Activated CD4-positive, alpha-beta T cell treated with anti-CD3 and anti-CD28 coated beads, Interleukin-2, amount 10 ng/mL, durations not matched to agents 24 days and 14 days (primary cell): ENCODE results near the gene MRTFB. TPM values are rescaled to one million over a fixed set of nuclear protein-coding genes. Genes with fewer than 3 reads are reported as not detected.
A peak's percentile ranks its signal among the peaks of the same experiment; 100 is the strongest.
"Not testable (repeated sequence)": the region's sequence is repeated elsewhere in the genome, so short reads cannot be mapped to it uniquely, and the experiment has no call there.

ENCODE experiments used
- DNase-seq: peaks from one replicate; pipeline ENCODE4 v3.0.0; 2022
- H3K27ac Mint-ChIP-seq: one replicate; pipeline ENCODE4 v1.8.0; 2022; ENCODE audit warnings: mild to moderate bottlenecking, mixed read lengths
- H3K27me3 Mint-ChIP-seq: one replicate; pipeline ENCODE4 v1.8.0; 2022; ENCODE audit warnings: mixed read lengths
- H3K36me3 Mint-ChIP-seq: one replicate; pipeline ENCODE4 v1.8.0; 2022; ENCODE audit warnings: low read depth, mild to moderate bottlenecking, mixed read lengths
- H3K4me1 Mint-ChIP-seq: one replicate; pipeline ENCODE4 v1.8.0; 2021; ENCODE audit warnings: mixed read lengths
- H3K4me3 Mint-ChIP-seq: one replicate; pipeline ENCODE4 v1.8.0; 2022; ENCODE audit warnings: mild to moderate bottlenecking, moderate library complexity, mixed read lengths
- H3K9me3 Mint-ChIP-seq: one replicate; pipeline ENCODE4 v1.8.0; 2021; ENCODE audit warnings: mixed read lengths
- intact Hi-C: fragments of 100-400 bp; cut with micrococcal nuclease; formaldehyde crosslinking; loops from one replicate; pipeline ENCODE4 v1.15.1; 2023
- total RNA-seq: library from RNA; stranded (reverse); gene quantifications from 2 replicates; pipeline ENCODE4 v1.2.3, GENCODE V29; 2022

Gene MRTFB
- 13.1 and 15.0 TPM in 2 replicates for total RNA-seq

- Mint-ChIP-seq H3K9me3 (no peaks in the 10 kb centered on the region), H3K27me3 (no peaks in the 10 kb centered on the region), H3K4me3 (peak within 1 kb of the TSS; percentile 91), H3K27ac (peak within 1 kb of the TSS; percentile 82), H3K4me1 (peaks cover 10% of the 10 kb centered on the region), H3K36me3 (no peaks in the 10 kb centered on the region)
- intact Hi-C loops, result loop anchor here (5.0 to 10.0 kb wide), 2 partner anchors 124 to 149 kb away; partner anchors contain the start of gene ERCC4
- DNase-seq, result peak; percentile 95
Observed at GRCh38 chr16:14070877-14071575, at the start of gene MRTFB. TSS of gene MRTFB (plus strand) at chr16:14071319. CDS start at chr16:14140607, 69,288 bp downstream.

DNA sequence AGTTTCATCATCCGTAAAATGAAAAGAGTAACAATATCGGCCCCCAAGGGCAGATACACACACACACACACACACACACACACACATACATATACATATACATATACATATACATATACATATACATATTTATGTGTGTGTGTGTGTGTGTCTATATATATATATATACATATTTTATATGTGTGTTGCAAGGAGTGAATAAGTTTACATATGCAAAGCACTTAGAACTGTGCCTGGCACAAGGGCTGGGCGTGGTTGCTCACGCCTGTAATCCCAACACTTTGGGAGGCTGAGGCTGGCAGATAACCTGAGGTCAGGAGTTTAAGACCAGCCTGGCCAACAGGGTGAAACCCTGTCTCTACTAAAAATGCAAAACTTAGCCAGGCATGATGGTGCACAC, 47.6 kb upstream of the MRTFB start:
- intact Hi-C loops, H3K36me3 Mint-ChIP-seq, H3K27ac Mint-ChIP-seq, H3K27me3 Mint-ChIP-seq, H3K4me1 Mint-ChIP-seq, H3K9me3 Mint-ChIP-seq, H3K4me3 Mint-ChIP-seq, DNase-seq: not testable (repeated sequence)

DNA sequence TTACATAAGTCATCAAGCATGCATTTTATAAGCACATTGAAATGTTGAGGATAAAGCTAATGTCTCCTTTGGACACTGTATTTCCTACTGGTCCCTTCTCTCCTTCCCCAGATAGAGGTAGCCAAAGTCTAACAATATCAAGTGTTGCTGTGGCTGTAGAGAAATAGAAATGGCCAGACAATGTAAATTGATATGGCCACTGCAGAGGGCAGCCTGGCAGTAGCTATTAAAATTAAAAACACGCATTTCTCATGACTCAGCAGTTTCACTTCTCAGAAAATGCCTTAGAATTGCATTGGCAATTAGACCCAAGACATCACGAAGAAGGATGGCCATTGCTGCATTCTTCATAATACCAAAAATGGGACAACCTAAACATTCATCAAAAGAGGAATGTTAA, 46.8 kb upstream of the MRTFB start:
- Mint-ChIP-seq H3K36me3 (no peaks in the 10 kb centered on the region), H3K27me3 (no peaks in the 10 kb centered on the region), H3K4me3 (no peak overlapping the region), H3K27ac (no peak overlapping the region), H3K4me1 (no peaks in the 10 kb centered on the region), H3K9me3 (no peaks in the 10 kb centered on the region)
- DNase-seq, result no peak
- intact Hi-C loops, result no loop called here

DNA sequence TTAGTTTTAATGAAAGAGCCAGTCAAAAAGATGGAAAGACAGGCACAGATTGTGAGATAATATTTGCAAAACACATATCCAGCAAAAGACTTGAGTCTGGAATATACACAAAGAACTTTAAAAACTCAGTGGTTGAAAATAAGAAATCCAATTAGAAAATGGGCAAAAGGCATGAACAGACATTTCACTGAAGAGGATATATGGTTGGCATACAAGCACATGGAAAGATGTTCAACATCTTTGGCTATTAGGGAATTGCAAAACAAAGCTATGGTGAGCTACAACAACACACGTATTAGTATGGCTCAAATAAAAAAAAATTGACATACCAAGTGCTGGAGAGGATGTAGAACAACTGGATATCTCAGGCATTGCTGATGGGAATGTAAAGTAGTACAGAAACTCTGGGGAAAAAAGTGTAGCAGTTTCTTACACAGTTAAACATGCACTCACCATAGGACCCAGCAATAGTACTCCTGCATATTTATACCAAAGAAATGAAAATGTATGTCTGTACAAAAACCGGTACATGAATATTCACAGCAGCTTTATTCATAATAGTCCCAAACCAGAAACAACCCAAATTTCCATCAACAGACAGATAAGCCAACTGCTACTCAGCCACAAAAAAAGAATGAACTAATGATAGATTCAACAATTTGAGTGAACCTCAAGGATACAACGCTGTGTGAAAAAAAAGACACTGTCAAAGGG, 44.4 kb upstream of the MRTFB start:
- no peak overlapping the region for H3K27ac Mint-ChIP-seq
- no peaks in the 10 kb centered on the region for H3K9me3 Mint-ChIP-seq
- no peaks in the 10 kb centered on the region for H3K36me3 Mint-ChIP-seq
- no peaks in the 10 kb centered on the region for H3K4me1 Mint-ChIP-seq
- H3K4me3 Mint-ChIP-seq, result no peak overlapping the region
- no peak for DNase-seq
- intact Hi-C loops, result no loop called here
- H3K27me3 Mint-ChIP-seq, result no peaks in the 10 kb centered on the region

DNA sequence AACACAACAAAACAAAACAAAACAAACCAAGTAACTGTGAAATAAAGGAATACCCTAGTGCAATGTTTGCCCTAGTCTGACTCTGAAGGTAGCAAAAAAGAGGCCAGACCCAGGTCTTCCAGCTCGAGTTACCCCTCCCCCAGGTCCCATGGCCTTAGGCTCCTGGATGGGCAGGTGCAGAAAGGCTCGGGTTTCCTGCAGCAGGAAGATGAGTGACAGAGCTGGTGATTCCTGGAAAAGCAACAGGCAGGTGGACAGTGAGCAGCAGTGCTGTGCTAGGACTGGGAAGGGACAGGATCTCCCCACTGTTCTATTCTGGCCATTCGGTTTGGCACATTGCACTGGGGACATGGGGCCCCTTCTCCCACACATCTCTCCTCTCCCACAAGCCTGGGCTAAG, 42.9 kb upstream of the MRTFB start:
- Mint-ChIP-seq H3K9me3 (no peaks in the 10 kb centered on the region), H3K36me3 (no peaks in the 10 kb centered on the region)
- intact Hi-C loops, result no loop called here

DNA sequence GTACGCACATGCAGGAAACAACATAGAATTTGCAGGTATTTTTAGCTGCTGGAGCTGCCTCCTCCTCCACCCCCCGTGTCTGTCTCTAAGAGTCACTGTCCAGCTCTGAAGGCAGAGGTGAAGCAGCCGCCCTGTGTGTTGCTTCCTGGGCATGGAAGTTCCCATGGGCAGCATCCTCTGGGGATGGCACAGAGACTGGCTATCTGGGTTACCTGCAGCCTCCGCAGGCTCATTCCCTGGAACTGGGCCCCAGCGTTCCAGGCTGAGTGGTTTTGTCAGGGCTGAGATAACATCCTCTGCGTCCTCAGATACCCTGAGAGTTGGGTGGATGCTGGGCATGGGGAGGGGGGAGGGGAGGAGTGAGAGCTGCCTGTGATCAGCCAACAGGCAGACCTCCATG, 41.5 kb upstream of the MRTFB start:
- no peaks in the 10 kb centered on the region for H3K9me3 Mint-ChIP-seq
- intact Hi-C loops, result no loop called here
- H3K4me1 Mint-ChIP-seq, result no peaks in the 10 kb centered on the region
- no peak overlapping the region for H3K27ac Mint-ChIP-seq
- H3K4me3 Mint-ChIP-seq, result no peak overlapping the region
- no peaks in the 10 kb centered on the region for H3K27me3 Mint-ChIP-seq
- no peak for DNase-seq
- H3K36me3 Mint-ChIP-seq, result no peaks in the 10 kb centered on the region

More for the DNA sequence above, 42.9 kb upstream of the MRTFB start:
- no peak overlapping the region for H3K27ac Mint-ChIP-seq
- DNase-seq, result no peak
- no peak overlapping the region for H3K4me3 Mint-ChIP-seq
- no peaks in the 10 kb centered on the region for H3K27me3 Mint-ChIP-seq
- H3K4me1 Mint-ChIP-seq, result no peaks in the 10 kb centered on the region

GRCh38 chr16:14035092-14035491, 36.0 kb upstream of the MRTFB start:
- Mint-ChIP-seq H3K27ac (no peak overlapping the region), H3K4me3 (no peak overlapping the region), H3K36me3 (no peaks in the 10 kb centered on the region), H3K9me3 (no peaks in the 10 kb centered on the region), H3K27me3 (no peaks in the 10 kb centered on the region), H3K4me1 (no peaks in the 10 kb centered on the region)
- intact Hi-C loops, result no loop called here
- DNase-seq, result no peak

GRCh38 chr16:14036889-14037288, 34.2 kb upstream of the MRTFB start:
- no peaks in the 10 kb centered on the region for H3K4me1 Mint-ChIP-seq
- H3K27ac Mint-ChIP-seq, result no peak overlapping the region
- no peak for DNase-seq
- no peaks in the 10 kb centered on the region for H3K27me3 Mint-ChIP-seq
- no peak overlapping the region for H3K4me3 Mint-ChIP-seq
- intact Hi-C loops, result no loop called here
- H3K9me3 Mint-ChIP-seq, result no peaks in the 10 kb centered on the region
- no peaks in the 10 kb centered on the region for H3K36me3 Mint-ChIP-seq

GRCh38 chr16:14037960-14038359, 33.2 kb upstream of the MRTFB start:
- Mint-ChIP-seq H3K27ac (no peak overlapping the region), H3K9me3 (no peaks in the 10 kb centered on the region), H3K4me1 (no peaks in the 10 kb centered on the region), H3K4me3 (no peak overlapping the region), H3K27me3 (no peaks in the 10 kb centered on the region), H3K36me3 (no peaks in the 10 kb centered on the region)
- no peak for DNase-seq
- intact Hi-C loops, result no loop called here

- Mint-ChIP-seq H3K4me3 (no peak overlapping the region), H3K27ac (no peak overlapping the region), H3K27me3 (no peaks in the 10 kb centered on the region), H3K4me1 (no peaks in the 10 kb centered on the region), H3K9me3 (no peaks in the 10 kb centered on the region), H3K36me3 (no peaks in the 10 kb centered on the region)
- DNase-seq, result no peak
- intact Hi-C loops, result no loop called here
Observed at GRCh38 chr16:14041164-14041563, 30.0 kb upstream of the MRTFB start.

DNA sequence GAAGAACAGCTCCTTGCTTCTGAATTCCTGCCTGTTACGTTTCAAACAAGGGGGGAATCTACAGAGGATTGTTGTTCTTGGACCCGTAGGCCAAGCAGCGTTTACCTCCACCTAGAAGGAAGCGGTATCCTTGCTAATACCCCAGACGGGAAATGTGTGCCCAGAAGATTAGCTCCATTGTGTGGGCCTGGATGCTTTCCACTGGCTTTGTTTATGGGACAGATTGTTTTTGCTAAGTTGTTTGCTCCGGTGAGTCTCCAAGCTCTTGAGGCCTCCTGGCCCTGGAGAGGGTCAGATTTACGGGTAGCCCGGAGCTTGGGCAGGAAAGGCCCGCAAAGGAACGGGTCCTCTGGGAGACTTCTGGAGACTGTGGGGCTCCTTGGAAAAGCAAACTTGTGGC, 28.4 kb upstream of the MRTFB start:
- Mint-ChIP-seq H3K36me3 (no peaks in the 10 kb centered on the region), H3K9me3 (no peaks in the 10 kb centered on the region), H3K4me3 (no peak overlapping the region), H3K27ac (no peak overlapping the region), H3K4me1 (no peaks in the 10 kb centered on the region), H3K27me3 (no peaks in the 10 kb centered on the region)
- no peak for DNase-seq
- intact Hi-C loops, result no loop called here

DNA sequence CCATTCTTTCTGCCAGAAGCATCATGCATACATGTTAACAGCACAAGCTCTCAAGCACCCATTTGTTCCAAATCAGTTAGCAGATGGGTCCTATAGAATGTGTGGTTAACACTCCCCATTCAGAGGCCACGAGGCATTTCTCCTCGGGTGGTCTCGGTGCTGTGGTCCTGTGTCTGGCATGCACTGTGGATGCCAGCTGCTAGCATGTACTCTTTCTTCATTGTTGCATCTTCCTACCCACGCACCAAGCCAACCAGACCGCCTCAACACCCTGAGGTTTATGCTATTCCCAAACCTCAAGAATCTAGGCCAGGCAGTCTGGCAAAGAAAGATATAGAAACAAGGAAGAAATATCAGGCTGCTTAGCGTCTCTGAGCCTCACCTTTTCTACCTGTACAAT, 27.8 kb upstream of the MRTFB start:
- no peak for DNase-seq
- H3K4me1 Mint-ChIP-seq, result no peaks in the 10 kb centered on the region
- intact Hi-C loops, result no loop called here
- no peaks in the 10 kb centered on the region for H3K36me3 Mint-ChIP-seq
- H3K27me3 Mint-ChIP-seq, result no peaks in the 10 kb centered on the region
- no peak overlapping the region for H3K27ac Mint-ChIP-seq
- no peak overlapping the region for H3K4me3 Mint-ChIP-seq
- H3K9me3 Mint-ChIP-seq, result no peaks in the 10 kb centered on the region

DNA sequence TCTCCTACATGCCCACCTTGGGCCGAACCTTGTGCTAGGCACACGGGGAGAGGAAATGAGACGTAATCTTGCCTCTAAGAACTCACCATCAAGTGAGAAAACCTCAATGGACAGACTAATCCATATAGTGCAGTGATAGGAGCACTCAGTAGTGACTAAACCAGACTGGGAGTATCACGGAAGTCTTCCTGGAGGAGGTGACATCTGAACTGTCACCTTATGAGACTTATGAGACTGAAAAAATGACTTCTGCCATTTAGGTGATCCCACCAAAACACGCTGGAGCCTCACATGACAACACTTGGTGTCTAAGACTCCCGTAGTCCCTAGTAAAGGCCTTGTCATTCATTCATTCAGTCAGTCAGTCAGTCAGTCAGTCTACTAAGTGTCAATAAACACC, 27.3 kb upstream of the MRTFB start:
- no peak overlapping the region for H3K4me3 Mint-ChIP-seq
- intact Hi-C loops, result no loop called here
- H3K36me3 Mint-ChIP-seq, result no peaks in the 10 kb centered on the region
- H3K27ac Mint-ChIP-seq, result no peak overlapping the region
- DNase-seq, result no peak
- H3K9me3 Mint-ChIP-seq, result no peaks in the 10 kb centered on the region
- no peaks in the 10 kb centered on the region for H3K27me3 Mint-ChIP-seq
- no peaks in the 10 kb centered on the region for H3K4me1 Mint-ChIP-seq

DNA sequence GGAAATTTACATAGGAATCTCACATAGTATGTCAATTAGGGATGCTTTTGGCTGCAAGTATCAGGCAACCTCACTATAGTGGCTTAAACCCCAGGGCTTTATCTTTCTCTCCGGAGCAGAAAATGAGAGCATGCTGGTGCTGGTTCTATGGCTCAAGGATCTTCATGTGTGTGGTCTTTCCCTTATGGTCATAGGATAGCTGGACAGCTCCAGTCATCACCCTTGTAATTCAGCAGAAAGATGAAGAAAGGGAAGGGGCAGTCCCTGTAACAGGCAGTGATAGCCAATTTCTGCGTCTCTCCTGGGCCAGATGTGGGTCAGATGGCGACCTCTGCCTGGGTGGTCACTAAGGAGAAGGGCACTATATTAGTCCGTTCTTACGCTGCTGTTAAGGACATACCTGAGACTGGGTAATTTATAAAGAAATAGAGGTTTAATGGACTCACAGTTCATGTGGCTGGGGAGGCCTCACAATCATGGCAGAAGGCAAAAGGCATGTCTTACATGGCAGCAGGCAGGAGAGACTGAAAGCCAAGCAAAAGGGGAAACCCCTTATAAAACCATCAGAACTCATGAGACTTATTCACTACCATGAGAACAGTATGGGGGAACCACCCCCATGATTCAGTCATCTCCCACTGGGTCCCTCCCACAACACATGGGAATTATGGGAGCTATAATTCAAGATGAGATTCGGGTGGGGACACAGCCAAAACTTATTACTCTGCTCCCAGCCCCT, 23.8 kb upstream of the MRTFB start:
- H3K27me3 Mint-ChIP-seq, H3K27ac Mint-ChIP-seq, H3K4me3 Mint-ChIP-seq, intact Hi-C loops, H3K36me3 Mint-ChIP-seq, H3K4me1 Mint-ChIP-seq, H3K9me3 Mint-ChIP-seq, DNase-seq: not testable (repeated sequence)
